ENCODE measurements around the gene PLCD3. TPM values are rescaled to one million over a fixed set of nuclear protein-coding genes. Genes with fewer than 3 reads are reported as not detected.

Gene PLCD3, protein sequence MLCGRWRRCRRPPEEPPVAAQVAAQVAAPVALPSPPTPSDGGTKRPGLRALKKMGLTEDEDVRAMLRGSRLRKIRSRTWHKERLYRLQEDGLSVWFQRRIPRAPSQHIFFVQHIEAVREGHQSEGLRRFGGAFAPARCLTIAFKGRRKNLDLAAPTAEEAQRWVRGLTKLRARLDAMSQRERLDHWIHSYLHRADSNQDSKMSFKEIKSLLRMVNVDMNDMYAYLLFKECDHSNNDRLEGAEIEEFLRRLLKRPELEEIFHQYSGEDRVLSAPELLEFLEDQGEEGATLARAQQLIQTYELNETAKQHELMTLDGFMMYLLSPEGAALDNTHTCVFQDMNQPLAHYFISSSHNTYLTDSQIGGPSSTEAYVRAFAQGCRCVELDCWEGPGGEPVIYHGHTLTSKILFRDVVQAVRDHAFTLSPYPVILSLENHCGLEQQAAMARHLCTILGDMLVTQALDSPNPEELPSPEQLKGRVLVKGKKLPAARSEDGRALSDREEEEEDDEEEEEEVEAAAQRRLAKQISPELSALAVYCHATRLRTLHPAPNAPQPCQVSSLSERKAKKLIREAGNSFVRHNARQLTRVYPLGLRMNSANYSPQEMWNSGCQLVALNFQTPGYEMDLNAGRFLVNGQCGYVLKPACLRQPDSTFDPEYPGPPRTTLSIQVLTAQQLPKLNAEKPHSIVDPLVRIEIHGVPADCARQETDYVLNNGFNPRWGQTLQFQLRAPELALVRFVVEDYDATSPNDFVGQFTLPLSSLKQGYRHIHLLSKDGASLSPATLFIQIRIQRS
- 46.6 to 54.0 TPM (median 52.6 TPM) in 3 replicates for total RNA-seq

DNA sequence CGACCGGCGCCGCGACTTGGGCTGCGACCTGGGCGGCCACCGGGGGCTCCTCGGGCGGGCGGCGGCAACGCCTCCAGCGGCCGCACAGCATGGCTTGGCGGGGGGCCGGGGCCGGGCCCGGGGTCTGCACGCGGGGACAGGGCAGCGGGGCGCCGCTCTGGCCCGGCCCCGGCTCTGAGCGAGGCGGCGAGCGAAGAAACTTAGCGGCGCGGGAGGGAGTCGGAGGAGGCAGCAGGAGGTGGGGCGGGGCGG lies at the start of gene PLCD3:
Gene PLCD3, minus strand, starts transcription at position 196 of the 252 bp plus-strand sequence. Its CDS starts 105 bp downstream, at position 91.
- TF ChIP-seq, protein P1, sequence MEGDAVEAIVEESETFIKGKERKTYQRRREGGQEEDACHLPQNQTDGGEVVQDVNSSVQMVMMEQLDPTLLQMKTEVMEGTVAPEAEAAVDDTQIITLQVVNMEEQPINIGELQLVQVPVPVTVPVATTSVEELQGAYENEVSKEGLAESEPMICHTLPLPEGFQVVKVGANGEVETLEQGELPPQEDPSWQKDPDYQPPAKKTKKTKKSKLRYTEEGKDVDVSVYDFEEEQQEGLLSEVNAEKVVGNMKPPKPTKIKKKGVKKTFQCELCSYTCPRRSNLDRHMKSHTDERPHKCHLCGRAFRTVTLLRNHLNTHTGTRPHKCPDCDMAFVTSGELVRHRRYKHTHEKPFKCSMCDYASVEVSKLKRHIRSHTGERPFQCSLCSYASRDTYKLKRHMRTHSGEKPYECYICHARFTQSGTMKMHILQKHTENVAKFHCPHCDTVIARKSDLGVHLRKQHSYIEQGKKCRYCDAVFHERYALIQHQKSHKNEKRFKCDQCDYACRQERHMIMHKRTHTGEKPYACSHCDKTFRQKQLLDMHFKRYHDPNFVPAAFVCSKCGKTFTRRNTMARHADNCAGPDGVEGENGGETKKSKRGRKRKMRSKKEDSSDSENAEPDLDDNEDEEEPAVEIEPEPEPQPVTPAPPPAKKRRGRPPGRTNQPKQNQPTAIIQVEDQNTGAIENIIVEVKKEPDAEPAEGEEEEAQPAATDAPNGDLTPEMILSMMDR (IDR thresholded peaks at IDR 0.05; ENCODE audit: unreplicated experiment): no peak
- peak within 1 kb of the TSS; percentile 92 for H3K27ac Mint-ChIP-seq
- no peaks in the 10 kb centered on the region for H3K36me3 Mint-ChIP-seq
- no peaks in the 10 kb centered on the region for H3K27me3 Mint-ChIP-seq (ENCODE audit: low read depth)
- H3K4me1 Mint-ChIP-seq: peaks cover 48% of the 10 kb centered on the region
- H3K9me3 Mint-ChIP-seq: no peaks in the 10 kb centered on the region
- DNase-seq (ENCODE audit: low spot score in 2 of 2, unreplicated experiment in 2 of 2): peak in 1 of 2 experiments; percentile 79
- peak within 1 kb of the TSS; percentile 81 for H3K4me3 Mint-ChIP-seq

DNA sequence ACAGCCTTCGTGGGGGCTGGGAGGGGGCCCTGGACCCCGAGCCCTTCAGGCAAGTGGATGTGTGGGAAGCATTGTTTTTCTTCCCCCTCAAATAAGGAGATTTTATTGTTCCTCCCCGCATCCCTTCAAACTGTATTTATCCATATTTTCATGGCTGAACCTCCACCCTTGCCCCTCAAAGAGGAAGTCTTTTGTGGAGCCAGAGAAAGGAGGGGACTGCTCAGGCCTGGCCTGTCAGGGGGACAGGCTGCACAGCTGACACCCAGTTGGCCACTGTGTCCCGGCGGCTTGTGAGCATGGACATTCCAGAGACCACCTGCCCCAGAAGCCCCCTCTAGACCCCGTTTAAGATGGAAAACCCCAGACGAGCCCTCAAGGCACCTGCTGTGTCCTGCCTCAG lies 45.2 kb upstream of the PLCD3 start:
- Mint-ChIP-seq H3K9me3 (no peaks in the 10 kb centered on the region), H3K27ac (no peak overlapping the region), H3K27me3 (ENCODE audit: low read depth) (no peaks in the 10 kb centered on the region), H3K36me3 (no peaks in the 10 kb centered on the region), H3K4me3 (no peak overlapping the region), H3K4me1 (peaks cover 16% of the 10 kb centered on the region)
- TF ChIP-seq, protein P1 (IDR thresholded peaks at IDR 0.05; ENCODE audit: unreplicated experiment): no peak
- no peak for DNase-seq (ENCODE audit: low spot score in 2 of 2, unreplicated experiment in 2 of 2)

DNA sequence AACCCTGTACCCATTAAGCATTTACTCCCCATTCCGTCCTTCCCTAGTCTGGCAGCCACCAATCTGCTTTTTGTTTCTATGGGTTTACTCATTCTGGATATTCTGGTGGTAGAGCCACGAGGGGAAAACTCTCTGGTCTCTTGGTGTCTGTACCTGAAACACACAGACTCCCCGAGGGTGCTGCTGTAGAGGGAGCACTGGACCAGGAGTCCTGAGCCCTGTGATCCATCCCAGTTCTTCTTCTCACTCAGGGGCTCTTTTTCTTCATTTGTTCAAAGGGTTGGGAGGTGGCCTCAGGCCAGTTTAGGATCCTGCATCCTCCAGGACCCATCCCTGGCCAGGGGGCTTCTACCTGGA lies 43.4 kb upstream of the PLCD3 start:
- Mint-ChIP-seq H3K4me1 (peaks cover 34% of the 10 kb centered on the region), H3K27me3 (ENCODE audit: low read depth) (no peaks in the 10 kb centered on the region), H3K9me3 (no peaks in the 10 kb centered on the region), H3K4me3 (no peak overlapping the region), H3K36me3 (no peaks in the 10 kb centered on the region), H3K27ac (peak overlapping the region; percentile 72)
- no peak for DNase-seq (ENCODE audit: low spot score in 2 of 2, unreplicated experiment in 2 of 2)
- TF ChIP-seq, protein P1 (IDR thresholded peaks at IDR 0.05; ENCODE audit: unreplicated experiment): no peak

DNA sequence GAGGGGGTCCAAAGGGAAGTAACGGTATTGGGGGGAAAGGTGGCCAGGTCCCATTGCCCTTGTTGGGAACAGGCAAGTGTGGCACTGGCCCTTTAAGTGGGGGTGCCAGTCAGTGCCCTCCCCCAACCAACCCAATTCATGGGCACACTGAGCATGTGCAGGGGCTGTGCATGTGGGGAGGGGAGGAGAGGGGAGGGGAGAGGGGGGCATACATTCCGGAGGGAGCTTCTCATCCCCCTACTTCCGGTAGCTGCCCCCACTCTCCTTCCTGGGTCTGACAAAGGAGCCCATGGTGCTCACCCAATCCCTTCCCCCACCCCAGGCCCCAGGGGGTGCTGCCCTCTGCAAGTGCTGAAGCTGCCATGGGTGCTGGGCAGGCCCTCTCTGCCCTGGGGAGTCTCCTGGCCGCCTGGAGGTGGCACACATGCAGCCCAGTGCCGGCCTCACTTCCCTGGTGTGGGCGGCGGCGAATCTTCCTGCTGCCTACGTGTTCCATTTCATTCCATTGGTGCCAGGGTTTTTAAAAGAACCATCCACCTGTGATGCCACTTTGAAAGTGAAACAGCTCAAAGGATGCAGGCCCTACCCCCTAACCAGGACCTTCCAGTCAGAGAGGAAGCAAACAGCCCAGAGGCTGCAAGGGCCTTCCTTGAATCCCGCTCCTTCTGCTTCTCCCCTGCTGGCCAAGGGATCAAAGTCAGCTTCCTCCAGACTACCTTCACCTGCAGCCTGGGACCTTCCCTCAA lies 40.4 kb upstream of the PLCD3 start:
- Mint-ChIP-seq H3K27me3 (ENCODE audit: low read depth) (no peaks in the 10 kb centered on the region), H3K4me3 (peak overlapping the region; percentile 31), H3K9me3 (no peaks in the 10 kb centered on the region), H3K36me3 (peaks cover 4% of the 10 kb centered on the region), H3K4me1 (peaks cover 39% of the 10 kb centered on the region), H3K27ac (peak overlapping the region; percentile 99)
- TF ChIP-seq, protein P1 (IDR thresholded peaks at IDR 0.05; ENCODE audit: unreplicated experiment): no peak
- DNase-seq (ENCODE audit: low spot score in 2 of 2, unreplicated experiment in 2 of 2): peak in 1 of 2 experiments; percentile 51

DNA sequence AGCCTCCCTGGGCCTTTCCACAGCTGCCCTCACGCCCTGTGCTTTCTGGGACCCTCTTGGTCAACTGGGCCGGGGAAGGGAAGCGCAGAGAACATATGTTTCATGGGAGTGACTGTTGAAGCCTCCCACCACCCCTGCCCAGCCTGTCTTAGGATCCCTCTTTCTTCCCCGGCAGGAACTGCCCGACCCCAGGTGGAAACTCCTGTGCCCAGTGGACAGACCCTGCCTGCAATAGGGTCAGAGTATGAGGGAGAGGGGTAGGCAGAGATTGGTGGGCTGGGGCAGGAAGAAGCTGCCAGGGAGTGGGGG lies 39.9 kb upstream of the PLCD3 start:
- H3K27ac Mint-ChIP-seq: peak overlapping the region; percentile 99
- H3K4me3 Mint-ChIP-seq: peak overlapping the region; percentile 20
- DNase-seq (ENCODE audit: low spot score in 2 of 2, unreplicated experiment in 2 of 2): peak in 1 of 2 experiments; percentile 41
- H3K27me3 Mint-ChIP-seq (ENCODE audit: low read depth): no peaks in the 10 kb centered on the region
- peaks cover 39% of the 10 kb centered on the region for H3K4me1 Mint-ChIP-seq
- peaks cover 4% of the 10 kb centered on the region for H3K36me3 Mint-ChIP-seq
- TF ChIP-seq, protein P1 (IDR thresholded peaks at IDR 0.05; ENCODE audit: unreplicated experiment): no peak
- no peaks in the 10 kb centered on the region for H3K9me3 Mint-ChIP-seq

All from mesothelial cell of epicardium (in vitro differentiated cells).